ENCODE results near the gene LRMDA.

- TF ChIP-seq POLR2AphosphoS5 (IDR thresholded peaks at IDR 0.05; ENCODE audit: low read length) (no peak), NFYA (IDR thresholded peaks at IDR 0.05; ENCODE audit: borderline replicate concordance, low read depth, low read length) (no peak), JUND (IDR thresholded peaks at IDR 0.05; ENCODE audit: low read depth, low read length) (no peak), RUNX3 (IDR thresholded peaks at IDR 0.05; ENCODE audit: low read length) (no peak), CBX5 (IDR thresholded peaks at IDR 0.05; ENCODE audit: low read depth) (no peak), ZBTB33 (IDR thresholded peaks at IDR 0.05) (no peak), SP1 (IDR thresholded peaks at IDR 0.05; ENCODE audit: low read depth, low read length) (no peak), CTCF (IDR thresholded peaks at IDR 0.05 in 2 of 3, conservative IDR thresholded peaks at IDR 0.05 in 1 of 3; ENCODE audit: control insufficient read depth in 2 of 3, extremely low read depth in 1 of 3, insufficient read depth in 1 of 3, low read depth in 3 of 3, low read length in 3 of 3) (no peak), SIN3A (IDR thresholded peaks at IDR 0.05; ENCODE audit: low read depth, low read length) (no peak), MYC (IDR thresholded peaks at IDR 0.05; ENCODE audit: insufficient read depth, insufficient read length, insufficient replicate concordance, low read length, severe bottlenecking) (no peak)
Measured at GRCh38 chr10:76117949-76118348, 686.5 kb downstream of the LRMDA start.

Data from GM12878 (cell line).